Endothelial cell of umbilical vein (primary cell): Measurements from ENCODE around the gene LYRM9. TPM values are rescaled to one million over a fixed set of nuclear protein-coding genes. Genes with fewer than 3 reads are reported as not detected.

Experiments
- BruUV-seq: library from RNA; stranded (reverse); fragments of 400-500 nt; replicated peaks from 2 replicates; lab custom pipeline; 2021; lab: Mats Ljungman, UMichigan
- CTCF ChIA-PET: fragments of 300-600, 350-600 bp; sonication (Branson Sonifier 250); formaldehyde crosslinking; loops from one replicate; lab custom pipeline; 2021; ENCODE audit warnings: antibody characterized with exemption, inconsistent platforms; lab: Charles Lee
- POLR2A ChIA-PET: fragments of 300-600, 350-600 bp; sonication (Branson Sonifier 250); formaldehyde crosslinking; loops from one replicate; lab custom pipeline; 2021; ENCODE audit warnings: antibody characterized with exemption, inconsistent platforms; lab: Charles Lee
- DNase-seq: peaks from one replicate; pipeline ENCODE4 v3.0.0-alpha.2; 2011; ENCODE audit warnings: low read depth, low spot score
- FAIRE-seq: peaks from 2 replicates; lab custom pipeline; 2011; peaks lifted over from hg19 to GRCh38; lab: Jason Lieb, UNC
- H2AFZ ChIP-seq: 2 replicates; pipeline ENCODE4 v1.6.0; 2012; ENCODE audit warnings: low read depth, low read length, control low read depth, inconsistent platforms
- H3K27ac ChIP-seq: 2 replicates; pipeline ENCODE4 v1.5.1; 2011; ENCODE audit warnings: low read depth, mild to moderate bottlenecking, control low read depth, low read length, moderate library complexity; ENCODE audit not compliant: insufficient read depth
- H3K27me3 ChIP-seq, 2 experiments: 2 replicates each; pipeline versions ENCODE4 v1.6.0 to v1.6.1; 2011; ENCODE audit warnings: low read length in 2 of 2, mixed read lengths in 1 of 2; ENCODE audit not compliant: control insufficient read depth in 2 of 2, insufficient read depth in 2 of 2
- H3K36me3 ChIP-seq, 2 experiments: 2 replicates in 1 of 2; 3 replicates in 1 of 2; pipeline ENCODE4 v1.5.1; 2011; ENCODE audit warnings: low read length in 2 of 2, mild to moderate bottlenecking in 1 of 2, moderate library complexity in 1 of 2; ENCODE audit not compliant: control insufficient read depth in 2 of 2, insufficient read depth in 2 of 2; ENCODE audit errors: extremely low read depth in 1 of 2
- H3K4me1 ChIP-seq: 3 replicates; pipeline ENCODE4 v1.5.1; 2011; ENCODE audit warnings: mild to moderate bottlenecking, low read length; ENCODE audit not compliant: control insufficient read depth, insufficient read depth; ENCODE audit errors: extremely low read depth
- H3K4me2 ChIP-seq: 2 replicates; pipeline ENCODE4 v1.6.1; 2011; ENCODE audit warnings: low read length, control low read depth, mixed read lengths; ENCODE audit not compliant: insufficient read depth
- H3K4me3 ChIP-seq, 3 experiments: fragments of 200-600 bp in 1 of 3; sonication (generic), shearing (Covaris generic) in 1 of 3; replicated peaks in 1 of 3; 2 replicates each; pipeline ENCODE4 v1.5.1; 2011 to 2016; ENCODE audit warnings: control low read depth in 3 of 3, low read length in 3 of 3, mild to moderate bottlenecking in 2 of 3, inconsistent platforms in 1 of 3, low read depth in 1 of 3, moderate library complexity in 1 of 3; ENCODE audit not compliant: insufficient read depth in 1 of 3
- H3K79me2 ChIP-seq: 2 replicates; pipeline ENCODE4 v1.6.0; 2012; ENCODE audit warnings: low read length, inconsistent platforms; ENCODE audit not compliant: control insufficient read depth, insufficient read depth
- H3K9ac ChIP-seq: replicated peaks from 2 replicates; pipeline ENCODE3; 2011; ENCODE audit warnings: low read length, control low read depth; ENCODE audit not compliant: insufficient read depth; ENCODE audit errors: extremely low read depth
- H3K9me1 ChIP-seq: replicated peaks from 3 replicates; pipeline ENCODE4 v1.6.0; 2011; ENCODE audit warnings: mild to moderate bottlenecking, low read length; ENCODE audit not compliant: control insufficient read depth, insufficient read depth; ENCODE audit errors: extremely low read depth
- H3K9me3 ChIP-seq: replicated peaks from 2 replicates; pipeline ENCODE4 v1.5.1; 2012; ENCODE audit warnings: low read length, inconsistent platforms; ENCODE audit not compliant: control insufficient read depth, insufficient read depth
- H4K20me1 ChIP-seq: replicated peaks from 2 replicates; pipeline ENCODE3; 2011; ENCODE audit warnings: mild to moderate bottlenecking, low read length; ENCODE audit not compliant: control insufficient read depth, insufficient read depth; ENCODE audit errors: extremely low read depth
- EZH2 ChIP-seq: IDR thresholded peaks from 2 replicates; pipeline ENCODE4 v1.6.1; 2012; ENCODE audit warnings: borderline replicate concordance, low read depth, mild to moderate bottlenecking, moderate library complexity, low read length, inconsistent platforms; ENCODE audit not compliant: severe bottlenecking
- FOS ChIP-seq: IDR thresholded peaks from 2 replicates; pipeline ENCODE4 v1.6.1; 2011; ENCODE audit warnings: mild to moderate bottlenecking, low read length, moderate library complexity, borderline replicate concordance; ENCODE audit not compliant: insufficient read depth
- GATA2 ChIP-seq: IDR thresholded peaks from 2 replicates; pipeline ENCODE4 v1.7.0; 2011; ENCODE audit warnings: low read depth, mild to moderate bottlenecking, moderate library complexity, mixed read lengths, low read length; ENCODE audit not compliant: insufficient read length, insufficient read depth
- JUN ChIP-seq: IDR thresholded peaks from 2 replicates; pipeline ENCODE4 v1.6.1; 2011; ENCODE audit warnings: borderline replicate concordance, low read depth; ENCODE audit not compliant: insufficient read length, insufficient read depth
- MYC ChIP-seq: IDR thresholded peaks from one replicate; pipeline ENCODE4 v1.6.1; 2011; ENCODE audit warnings: mild to moderate bottlenecking, low read depth, low read length
- POLR2A ChIP-seq: IDR thresholded peaks from 2 replicates; pipeline ENCODE4 v1.6.1; 2012; ENCODE audit warnings: low read depth, mild to moderate bottlenecking, control low read depth, low read length
- POLR2AphosphoS5 ChIP-seq: IDR thresholded peaks from 2 replicates; pipeline ENCODE4 v1.6.1; 2012; ENCODE audit warnings: low read depth, mild to moderate bottlenecking, control low read depth, low read length, moderate library complexity; ENCODE audit not compliant: insufficient read depth
- dilution Hi-C: fragments of 300-500 bp; cut with MboI; formaldehyde crosslinking; loops from one replicate; pipeline ENCODE4 v1.15.0; 2019; ENCODE audit warnings: low sequenced_read_pairs; ENCODE audit not compliant: extremely low pct_ligation_motif_present
- intact Hi-C: fragments of 100-400 bp; cut with micrococcal nuclease; formaldehyde crosslinking; loops from one replicate; pipeline ENCODE4 v1.10.0; 2022
- polyA plus RNA-seq, 4 experiments: library from polyadenylated mRNA; depleted of rRNA in 3 of 4; stranded (reverse) in 3 of 4; unstranded in 1 of 4; fragments of >200 nt; gene quantifications; 2 replicates each; pipeline versions ENCODE4 v1.2.1 to v1.2.3, GENCODE V29; 2011 to 2012; ENCODE audit warnings: missing spikeins in 1 of 4
- total RNA-seq: library from RNA; stranded (reverse); gene quantifications from 2 replicates; pipeline ENCODE4 v1.2.3, GENCODE V29; 2021
- TF ChIP-seq, protein P1 (sequence below), 2 donors: IDR thresholded peaks; 1 replicate in 1 of 2; 2 replicates in 1 of 2; pipeline ENCODE4 v1.5.1; 2011; ENCODE audit warnings: low read length in 2 of 2, mild to moderate bottlenecking in 2 of 2, moderate library complexity in 2 of 2, control low read depth in 1 of 2, inconsistent platforms in 1 of 2, low read depth in 1 of 2; ENCODE audit not compliant: insufficient read depth in 1 of 2; ENCODE audit errors: extremely low read depth in 1 of 2
- TF ChIP-seq, protein P2 (sequence below): IDR thresholded peaks from 2 replicates; pipeline ENCODE4 v1.6.1; 2011; ENCODE audit not compliant: insufficient read depth, insufficient read length

Gene LYRM9
- total and polyA plus RNA-seq, 2 donors (not counting 3 experiments of a cell fraction or from before 2014, with no cell fraction given): 3.0 to 4.0 TPM

DNA sequence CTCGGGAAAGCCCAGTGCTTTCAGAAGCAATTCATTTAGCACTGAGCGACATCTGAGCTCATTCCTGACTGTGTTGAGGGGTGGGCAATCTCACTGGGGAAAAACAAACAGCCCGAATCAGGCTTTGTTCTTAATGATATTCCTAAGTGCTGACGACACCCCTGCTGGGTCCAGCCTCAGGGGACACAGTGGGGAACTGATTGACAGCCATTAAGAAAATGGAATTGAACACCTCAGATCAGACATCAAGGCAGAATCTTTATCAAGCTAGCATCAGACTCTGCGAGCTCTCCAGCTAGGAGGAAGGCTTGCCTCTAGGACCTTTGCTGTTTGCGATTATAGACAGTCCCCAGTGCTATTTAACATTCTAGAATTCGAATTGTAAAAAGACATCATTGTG, 22.5 kb upstream of the LYRM9 start:
- no peaks in the 10 kb centered on the region for H3K9me3 ChIP-seq
- no peaks in the 10 kb centered on the region for H4K20me1 ChIP-seq
- no peak overlapping the region for H3K4me2 ChIP-seq
- H3K4me1 ChIP-seq: no peaks in the 10 kb centered on the region
- no TSS peak for BruUV-seq
- H3K79me2 ChIP-seq: no peaks in the 10 kb centered on the region
- no peak overlapping the region for H3K27ac ChIP-seq
- no peak overlapping the region for H3K9ac ChIP-seq
- H3K9me1 ChIP-seq: no peaks in the 10 kb centered on the region
- FAIRE-seq: no peak
- no peak overlapping the region for H2AFZ ChIP-seq
- intact Hi-C loops: no loop called here
- peaks cover 0 to 5% of the 10 kb centered on the region in 2 experiments for H3K27me3 ChIP-seq
- no peak overlapping the region for H3K4me3 ChIP-seq
- no peak for DNase-seq
- dilution Hi-C loops: no loop called here
- POLR2A ChIA-PET: no interaction called here
- CTCF ChIA-PET: interaction anchor here (1.2 kb wide), 1 partner anchor 43 kb away, joined by 3 read pairs; no protein-coding TSS in a partner anchor
- no peaks in the 10 kb centered on the region for H3K36me3 ChIP-seq
- no peak for TF ChIP-seq JUN
- TF ChIP-seq POLR2AphosphoS5: no peak

DNA sequence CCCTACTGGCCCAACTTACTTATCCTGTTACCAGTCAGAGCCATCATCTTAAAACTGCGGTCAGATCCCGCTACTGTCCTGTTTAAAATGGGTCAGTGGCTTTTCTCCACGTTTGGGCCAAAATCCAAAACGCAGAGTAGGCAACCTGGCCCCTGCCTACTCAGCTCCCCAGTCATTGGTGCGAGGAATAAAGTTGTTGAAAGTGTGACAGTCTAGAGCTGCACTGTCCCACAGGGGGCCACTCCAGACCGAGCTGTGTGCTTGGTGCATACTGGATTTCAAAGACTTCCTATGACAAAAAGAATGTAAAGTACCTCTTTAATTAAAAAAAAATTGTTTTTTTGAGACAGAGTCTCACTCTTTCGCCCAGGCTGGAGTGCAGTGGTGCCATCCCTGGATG, 21.2 kb upstream of the LYRM9 start:
- Histone ChIP-seq H3K27ac (no peak overlapping the region), H2AFZ (no peak overlapping the region), H3K4me2 (no peak overlapping the region), H3K4me1 (no peaks in the 10 kb centered on the region), H3K27me3 (peaks cover 0 to 5% of the 10 kb centered on the region in 2 experiments), H3K9me1 (no peaks in the 10 kb centered on the region), H4K20me1 (no peaks in the 10 kb centered on the region), H3K36me3 (no peaks in the 10 kb centered on the region), H3K9ac (no peak overlapping the region), H3K4me3 (no peak overlapping the region), H3K79me2 (no peaks in the 10 kb centered on the region), H3K9me3 (no peaks in the 10 kb centered on the region)
- DNase-seq: no peak
- intact Hi-C loops (no loop called here), dilution Hi-C loops (no loop called here)
- ChIA-PET POLR2A (no interaction called here), CTCF (interaction anchor here (1.1 kb wide), 1 partner anchor 20 kb away, joined by 3 read pairs; no protein-coding TSS in a partner anchor)
- TF ChIP-seq POLR2AphosphoS5 (no peak), EZH2 (no peak), JUN (no peak), POLR2A (no peak), MYC (no peak), FOS (no peak), GATA2 (no peak)
- TF ChIP-seq, protein P1, sequence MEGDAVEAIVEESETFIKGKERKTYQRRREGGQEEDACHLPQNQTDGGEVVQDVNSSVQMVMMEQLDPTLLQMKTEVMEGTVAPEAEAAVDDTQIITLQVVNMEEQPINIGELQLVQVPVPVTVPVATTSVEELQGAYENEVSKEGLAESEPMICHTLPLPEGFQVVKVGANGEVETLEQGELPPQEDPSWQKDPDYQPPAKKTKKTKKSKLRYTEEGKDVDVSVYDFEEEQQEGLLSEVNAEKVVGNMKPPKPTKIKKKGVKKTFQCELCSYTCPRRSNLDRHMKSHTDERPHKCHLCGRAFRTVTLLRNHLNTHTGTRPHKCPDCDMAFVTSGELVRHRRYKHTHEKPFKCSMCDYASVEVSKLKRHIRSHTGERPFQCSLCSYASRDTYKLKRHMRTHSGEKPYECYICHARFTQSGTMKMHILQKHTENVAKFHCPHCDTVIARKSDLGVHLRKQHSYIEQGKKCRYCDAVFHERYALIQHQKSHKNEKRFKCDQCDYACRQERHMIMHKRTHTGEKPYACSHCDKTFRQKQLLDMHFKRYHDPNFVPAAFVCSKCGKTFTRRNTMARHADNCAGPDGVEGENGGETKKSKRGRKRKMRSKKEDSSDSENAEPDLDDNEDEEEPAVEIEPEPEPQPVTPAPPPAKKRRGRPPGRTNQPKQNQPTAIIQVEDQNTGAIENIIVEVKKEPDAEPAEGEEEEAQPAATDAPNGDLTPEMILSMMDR (IDR thresholded peaks at IDR 0.05; ENCODE audit: extremely low read depth in 1 of 2, insufficient read depth in 1 of 2, low read depth in 1 of 2, low read length in 2 of 2): no peak
- TF ChIP-seq, protein P2, sequence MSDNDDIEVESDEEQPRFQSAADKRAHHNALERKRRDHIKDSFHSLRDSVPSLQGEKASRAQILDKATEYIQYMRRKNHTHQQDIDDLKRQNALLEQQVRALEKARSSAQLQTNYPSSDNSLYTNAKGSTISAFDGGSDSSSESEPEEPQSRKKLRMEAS: no peak
- BruUV-seq: no TSS peak
- FAIRE-seq: no peak
